HEK293 (cell line): Measurements from ENCODE around the gene IPO11.

Experiments used
- SP2 ChIP-seq: fragments of 450-650 bp; formaldehyde crosslinking; IDR thresholded peaks from 2 replicates; pipeline ENCODE4 v1.5.1; 2016; ENCODE audit warnings: missing biosample characterization, missing genetic modification characterization
- TF ChIP-seq, protein P1 (sequence below): fragments of 450-650 bp; formaldehyde crosslinking; IDR thresholded peaks from 2 replicates; pipeline ENCODE4 v1.5.1; 2016; ENCODE audit warnings: missing biosample characterization, missing genetic modification characterization

- no peak for TF ChIP-seq SP2 (tag by site-specific recombination)
- TF ChIP-seq, protein P1, sequence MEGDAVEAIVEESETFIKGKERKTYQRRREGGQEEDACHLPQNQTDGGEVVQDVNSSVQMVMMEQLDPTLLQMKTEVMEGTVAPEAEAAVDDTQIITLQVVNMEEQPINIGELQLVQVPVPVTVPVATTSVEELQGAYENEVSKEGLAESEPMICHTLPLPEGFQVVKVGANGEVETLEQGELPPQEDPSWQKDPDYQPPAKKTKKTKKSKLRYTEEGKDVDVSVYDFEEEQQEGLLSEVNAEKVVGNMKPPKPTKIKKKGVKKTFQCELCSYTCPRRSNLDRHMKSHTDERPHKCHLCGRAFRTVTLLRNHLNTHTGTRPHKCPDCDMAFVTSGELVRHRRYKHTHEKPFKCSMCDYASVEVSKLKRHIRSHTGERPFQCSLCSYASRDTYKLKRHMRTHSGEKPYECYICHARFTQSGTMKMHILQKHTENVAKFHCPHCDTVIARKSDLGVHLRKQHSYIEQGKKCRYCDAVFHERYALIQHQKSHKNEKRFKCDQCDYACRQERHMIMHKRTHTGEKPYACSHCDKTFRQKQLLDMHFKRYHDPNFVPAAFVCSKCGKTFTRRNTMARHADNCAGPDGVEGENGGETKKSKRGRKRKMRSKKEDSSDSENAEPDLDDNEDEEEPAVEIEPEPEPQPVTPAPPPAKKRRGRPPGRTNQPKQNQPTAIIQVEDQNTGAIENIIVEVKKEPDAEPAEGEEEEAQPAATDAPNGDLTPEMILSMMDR (tag by site-specific recombination) = no peak
Measured at GRCh38 chr5:62494772-62495171, 82.2 kb downstream of the IPO11 start.
